NOMO-1 treated with dmso at 0.1 percent for 144 hours (cell line): Measurements from ENCODE around the gene CD40LG.
A peak's percentile ranks its signal among the peaks of the same experiment; 100 is the strongest.

Experiments
- DNase-seq: peaks from one replicate; lab custom pipeline; 2025; ENCODE audit not compliant: unreplicated experiment; lab: John Stamatoyannopoulos, UW

The CD40LG gene

DNA sequence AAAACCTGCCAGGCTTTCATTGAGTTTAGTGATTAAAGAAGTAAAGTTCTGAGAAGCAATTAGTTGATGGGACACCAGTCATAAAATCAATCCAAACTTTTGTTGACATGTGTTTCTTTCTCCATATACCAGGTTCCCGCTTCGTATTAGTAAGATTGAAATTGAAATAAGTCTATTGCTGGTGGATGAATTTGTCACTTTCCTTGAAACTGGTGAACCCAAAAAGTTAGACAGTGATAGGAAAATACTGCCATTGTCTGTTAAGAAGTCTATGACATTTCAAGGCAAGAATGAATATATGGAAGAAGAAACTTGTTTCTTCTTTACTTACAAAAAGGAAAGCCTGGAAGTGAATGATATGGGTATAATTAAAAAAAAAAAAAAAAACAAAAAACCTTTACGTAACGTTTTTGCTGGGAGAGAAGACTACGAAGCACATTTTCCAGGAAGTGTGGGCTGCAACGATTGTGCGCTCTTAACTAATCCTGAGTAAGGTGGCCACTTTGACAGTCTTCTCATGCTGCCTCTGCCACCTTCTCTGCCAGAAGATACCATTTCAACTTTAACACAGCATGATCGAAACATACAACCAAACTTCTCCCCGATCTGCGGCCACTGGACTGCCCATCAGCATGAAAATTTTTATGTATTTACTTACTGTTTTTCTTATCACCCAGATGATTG lies at the start of gene CD40LG:
CD40LG (plus strand) TSS at position 482 of the 684 bp plus-strand sequence; CDS start at position 573, 91 bp downstream.
- no peak for DNase-seq

DNA sequence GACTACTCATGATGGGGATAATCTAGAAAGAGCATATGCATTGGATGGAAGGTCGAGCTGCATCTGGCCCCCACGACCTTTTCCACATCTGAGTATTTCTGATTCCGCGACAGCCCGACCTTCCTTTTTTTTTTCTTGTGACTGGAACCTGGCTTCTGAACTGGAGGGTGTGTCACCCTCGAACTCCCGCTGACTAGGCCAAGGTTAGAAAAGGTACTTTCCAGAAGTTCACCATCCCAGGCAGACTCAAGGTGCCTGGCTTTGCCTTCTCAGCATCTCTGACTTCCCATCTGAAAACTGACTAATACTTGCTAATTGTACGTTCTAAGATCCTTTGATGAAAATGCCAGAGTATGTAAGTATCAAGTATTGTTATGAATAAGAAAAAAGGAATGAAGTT lies 49.3 kb upstream of the CD40LG start:
- no peak for DNase-seq

DNA sequence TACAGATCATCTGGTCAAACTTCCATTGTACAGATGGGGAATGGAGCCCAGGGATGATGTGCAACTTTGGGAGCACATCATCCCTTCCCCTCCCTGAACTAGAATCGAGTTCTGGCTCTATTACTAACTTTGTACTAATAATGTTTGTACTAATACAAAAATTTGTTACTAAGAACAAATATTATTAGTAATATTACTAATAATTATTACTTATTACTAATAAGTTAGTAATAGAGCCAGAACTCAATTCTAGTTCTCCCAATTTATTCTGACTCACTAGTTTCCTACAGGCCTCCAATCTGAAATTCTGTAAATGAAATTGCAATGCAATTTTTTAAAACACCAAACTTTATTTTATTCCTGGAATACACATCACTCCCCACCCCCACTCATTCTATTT lies 47.9 kb upstream of the CD40LG start:
- no peak for DNase-seq

DNA sequence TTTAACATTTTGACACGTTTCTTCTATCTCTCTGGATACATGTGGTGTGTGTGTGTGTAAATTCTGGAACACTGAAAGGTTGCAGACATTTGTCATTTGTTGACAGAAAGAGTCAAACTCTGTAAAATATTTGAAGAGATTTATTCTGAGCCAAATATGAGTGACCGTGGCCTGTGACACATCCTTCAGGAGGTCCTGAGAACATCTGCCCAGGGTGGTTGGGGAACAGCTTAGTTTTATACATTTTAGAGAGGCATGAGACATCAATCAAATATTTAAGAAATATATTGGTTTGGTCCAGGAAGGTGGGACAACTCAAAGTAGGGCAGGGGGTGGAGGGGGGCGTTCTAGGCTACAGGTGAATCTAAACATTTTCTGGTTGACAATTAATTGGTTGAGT lies 40.7 kb upstream of the CD40LG start:
- no peak for DNase-seq

DNA sequence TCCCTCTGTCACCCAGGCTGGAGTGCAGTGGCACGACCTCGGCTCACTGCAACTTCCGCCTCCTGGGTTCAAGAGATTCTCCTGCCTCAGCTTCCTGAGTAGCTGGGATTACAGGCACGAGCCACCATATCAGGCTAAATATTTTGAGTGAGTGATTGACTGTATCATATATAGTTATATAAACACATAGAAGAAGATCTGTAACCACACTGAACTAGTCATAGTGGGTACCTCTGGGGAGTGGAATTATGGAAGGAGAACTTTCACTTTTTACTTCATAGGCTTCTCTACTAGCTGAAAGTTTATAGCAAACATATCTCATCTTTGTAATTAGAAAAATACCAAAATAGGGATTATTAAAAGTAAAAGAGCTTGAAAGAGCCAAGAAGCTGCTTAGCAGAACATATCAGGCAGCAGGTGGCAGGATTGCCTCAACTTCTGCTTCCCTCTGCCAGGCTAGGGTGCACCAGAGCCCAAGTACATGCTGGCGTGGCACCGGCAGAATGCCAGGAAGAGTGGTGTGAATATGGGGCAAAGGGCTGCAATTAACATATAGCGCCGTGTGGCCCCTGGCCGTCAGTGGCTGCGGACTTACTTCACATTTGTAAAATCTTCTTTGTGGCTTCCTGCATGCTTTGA lies 39.5 kb upstream of the CD40LG start:
- DNase-seq = peak; percentile 19

DNA sequence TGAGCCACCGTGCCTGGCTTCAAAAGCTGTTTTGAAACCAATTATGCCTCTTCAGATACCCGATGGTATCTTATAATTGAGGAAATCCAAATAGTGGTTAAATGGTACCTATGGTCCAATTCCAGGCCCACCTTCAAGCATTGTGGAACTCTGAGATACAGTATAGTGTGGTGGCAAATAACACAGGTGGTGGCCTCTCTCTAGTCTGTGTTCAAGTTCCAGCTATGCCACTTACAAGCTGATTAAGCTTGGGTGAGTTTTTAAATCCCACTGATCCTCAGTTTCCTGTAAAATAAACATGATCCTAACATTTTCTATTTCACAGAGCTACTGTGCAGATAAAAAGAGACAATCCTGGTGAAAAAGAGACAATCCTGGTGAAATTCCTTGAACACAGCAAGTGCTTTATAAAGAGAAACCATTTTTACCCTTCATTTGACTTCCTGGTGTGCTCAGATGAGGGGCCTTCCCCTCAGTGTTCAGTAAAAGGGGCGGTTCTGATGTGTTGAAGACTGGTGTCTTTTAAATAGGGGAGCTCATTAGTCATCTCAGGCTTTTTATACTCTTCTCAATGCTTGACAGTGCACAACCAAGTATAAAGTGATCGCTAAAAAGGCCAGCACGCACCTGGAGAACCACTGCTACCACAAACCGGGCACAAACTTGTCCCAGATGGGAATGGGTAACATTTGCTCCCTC lies 30.8 kb upstream of the CD40LG start:
- DNase-seq = no peak

DNA sequence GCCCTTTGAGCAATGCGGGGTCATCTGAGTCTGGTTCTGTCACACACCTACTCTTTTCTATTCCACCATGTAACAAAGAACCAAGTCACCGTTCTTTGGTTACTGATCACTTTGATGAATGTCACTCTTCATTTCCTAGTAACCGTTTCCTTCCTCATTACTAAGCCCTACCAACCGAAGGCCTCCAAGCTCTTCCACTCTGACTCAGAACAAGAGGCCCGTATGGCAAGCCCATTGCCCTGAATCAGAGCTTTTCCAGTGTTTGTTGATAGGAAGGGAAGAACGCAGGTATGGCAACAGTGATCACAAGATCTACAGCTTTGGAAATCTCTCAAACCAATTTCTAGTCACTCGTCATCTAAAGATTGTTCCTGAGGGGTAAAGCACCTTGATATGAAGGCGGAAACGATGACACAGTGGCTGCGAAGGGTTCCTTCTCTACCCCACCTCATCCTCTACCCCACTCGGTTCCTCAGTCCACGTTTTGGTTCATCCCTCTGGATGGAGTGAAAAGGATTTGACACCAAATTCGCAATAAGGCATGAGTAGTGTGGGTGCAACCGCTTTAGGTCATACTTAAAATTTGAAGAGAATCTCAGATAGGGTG lies 28.0 kb upstream of the CD40LG start:
- DNase-seq = peak; percentile 31

DNA sequence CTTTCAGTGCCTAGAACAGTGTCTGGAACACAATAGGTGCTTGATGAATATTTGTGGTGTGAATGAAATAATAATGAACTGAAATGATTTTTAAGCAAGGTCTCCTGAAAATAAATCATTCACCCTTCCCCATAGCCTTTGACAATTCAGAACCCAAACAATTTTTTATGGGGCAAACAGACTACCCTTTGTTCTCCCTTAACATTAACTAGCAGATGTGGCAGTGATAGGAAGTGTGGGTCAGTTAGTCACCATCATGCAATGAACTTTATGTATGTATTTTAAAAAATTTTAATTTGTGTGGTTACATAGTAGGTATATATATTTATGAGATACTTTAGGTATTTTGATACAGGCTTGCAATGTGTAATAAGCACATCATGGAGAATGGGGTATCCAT lies 27.2 kb upstream of the CD40LG start:
- DNase-seq = no peak

DNA sequence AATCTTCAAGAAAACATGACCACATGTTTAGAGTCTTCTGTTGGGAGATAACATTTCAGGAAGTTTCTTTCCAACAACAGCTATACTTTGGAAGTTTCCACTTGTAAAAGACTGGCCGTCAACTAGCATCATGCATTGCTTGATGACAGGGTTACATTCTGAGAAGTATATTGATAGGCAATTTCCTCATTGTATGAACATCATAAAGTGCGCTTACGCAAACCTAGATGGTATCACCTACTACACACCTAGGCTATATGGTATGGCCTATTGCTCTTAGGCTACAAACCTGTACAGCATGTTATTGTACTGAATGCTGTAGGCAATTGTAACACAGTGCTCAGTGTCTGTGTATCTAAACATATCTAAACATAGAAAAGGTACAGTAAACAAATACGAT lies 25.4 kb upstream of the CD40LG start:
- DNase-seq = no peak

DNA sequence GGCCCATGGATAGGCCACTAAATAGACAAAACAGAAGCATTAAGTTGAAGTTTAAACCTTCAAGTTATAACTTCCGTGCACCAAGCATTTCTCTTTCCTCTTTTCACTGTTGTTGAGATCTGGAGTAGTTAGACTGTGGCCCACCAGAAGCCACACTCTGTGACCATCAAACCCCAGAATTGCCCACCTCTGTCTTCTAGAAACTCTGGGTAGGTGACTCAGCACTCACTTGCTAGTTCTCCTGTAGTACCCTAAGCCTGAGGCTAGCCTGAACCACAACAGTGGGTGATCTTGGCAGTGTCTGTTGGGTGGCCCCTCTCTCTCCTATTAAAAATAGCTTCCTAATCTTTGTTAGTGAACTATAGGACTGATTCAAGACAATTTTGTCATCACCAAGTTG lies 24.6 kb upstream of the CD40LG start:
- DNase-seq = no peak

DNA sequence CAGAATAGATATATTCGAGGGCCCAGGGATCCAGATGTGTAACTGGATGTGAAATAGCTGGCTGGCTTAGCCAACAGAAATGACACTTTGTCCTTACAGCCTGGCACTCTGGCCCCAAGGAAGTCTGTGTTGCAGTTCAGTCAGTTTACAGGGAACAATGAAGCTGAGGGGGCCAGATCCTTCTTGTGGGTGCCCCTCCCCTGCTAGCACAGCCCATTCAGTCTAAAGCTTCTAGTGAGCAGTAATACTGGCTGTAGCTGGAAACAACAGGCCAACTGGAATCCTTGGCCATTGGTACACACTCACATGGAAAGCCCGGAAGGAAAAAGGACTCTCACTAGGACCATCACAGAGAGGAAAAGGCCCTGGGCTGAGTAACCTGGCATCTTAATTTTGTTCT lies 22.7 kb upstream of the CD40LG start:
- no peak for DNase-seq

DNA sequence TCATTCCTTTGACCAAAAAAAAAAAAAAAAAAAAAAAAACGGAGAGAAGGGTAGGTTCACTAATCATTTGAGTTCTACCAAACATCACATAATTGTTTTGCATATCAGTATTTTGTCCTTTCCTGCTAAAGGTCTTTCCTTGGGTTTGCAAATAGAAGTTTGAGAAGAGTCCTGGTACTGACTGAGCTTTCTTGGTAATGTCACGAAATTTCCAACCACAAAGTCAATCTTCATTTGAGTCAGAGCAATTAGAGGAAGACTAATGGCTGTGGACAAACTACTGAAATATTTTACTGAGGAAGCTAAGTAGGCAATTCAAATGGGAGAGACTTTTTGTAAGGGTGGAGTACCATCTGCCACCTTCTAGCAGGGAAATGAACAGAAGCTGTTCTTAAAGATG lies 21.7 kb upstream of the CD40LG start:
- DNase-seq = peak; percentile 24

DNA sequence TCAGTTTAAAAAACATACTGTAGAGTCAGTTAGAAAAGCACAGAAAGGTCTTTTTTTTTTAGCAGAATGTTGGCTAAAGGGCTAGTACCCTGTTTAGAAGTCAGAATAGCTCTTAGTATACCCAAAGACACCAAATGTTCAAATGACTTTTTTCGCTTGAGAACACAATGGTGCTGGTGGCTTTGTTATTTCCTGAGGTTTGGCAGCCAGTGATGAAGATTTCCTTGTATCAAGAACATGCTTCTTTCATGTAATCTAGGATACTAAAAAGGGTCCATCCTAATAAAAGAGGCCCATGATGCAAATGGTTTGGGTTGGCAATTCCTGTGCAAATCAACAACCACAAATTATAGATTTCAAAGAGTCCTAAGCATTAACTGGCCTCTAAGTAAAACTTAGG lies 21.1 kb upstream of the CD40LG start:
- no peak for DNase-seq

DNA sequence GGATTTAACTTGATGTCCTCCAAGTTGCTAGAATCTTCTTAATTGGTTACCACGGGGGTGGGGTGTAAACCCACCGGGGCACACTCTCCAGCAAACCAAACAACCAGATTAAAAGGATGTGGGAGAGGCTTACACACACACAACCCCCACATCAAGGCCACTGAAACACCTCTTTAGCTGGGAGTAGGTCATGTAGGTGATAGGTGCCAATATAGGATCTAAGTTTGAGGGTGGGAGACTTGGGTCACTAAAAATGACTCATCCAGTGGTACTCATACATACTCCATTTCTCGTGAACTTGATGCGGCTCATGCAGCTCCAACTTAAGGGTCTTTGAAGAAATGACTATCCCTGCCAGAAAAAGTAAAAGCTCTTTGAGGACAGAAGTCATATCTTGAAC lies 20.5 kb upstream of the CD40LG start:
- no peak for DNase-seq

DNA sequence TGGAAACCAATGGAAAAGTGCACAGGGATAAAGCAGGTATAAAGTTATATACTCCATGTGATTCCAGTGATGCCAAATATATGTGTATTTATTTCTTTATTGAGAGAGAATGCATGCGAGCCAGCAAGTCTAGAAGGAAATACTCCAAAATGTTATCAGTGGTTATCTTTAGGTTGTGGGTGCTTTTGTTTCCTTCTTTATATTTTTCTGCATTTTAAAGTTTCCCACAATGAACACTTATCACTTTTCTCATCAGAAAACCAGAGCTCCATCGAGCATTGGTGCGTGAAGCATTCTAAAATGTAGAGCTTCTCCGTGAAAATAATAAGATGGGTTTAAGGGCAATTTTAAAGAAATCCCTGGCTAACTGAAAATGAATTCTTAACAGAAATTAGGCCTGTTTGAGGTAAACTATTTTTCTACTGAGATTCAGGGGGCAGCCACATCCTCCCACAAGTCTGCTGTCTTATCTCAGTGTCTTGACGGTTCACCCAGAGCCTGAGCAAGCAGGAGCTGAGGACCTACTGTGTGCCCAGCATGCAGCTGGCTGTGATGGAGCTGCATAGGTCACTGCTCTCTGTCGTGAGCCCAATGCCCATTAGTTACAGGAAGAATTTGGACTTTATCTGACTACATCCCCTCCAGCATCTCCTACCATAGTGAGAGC lies 18.7 kb upstream of the CD40LG start:
- DNase-seq = no peak

DNA sequence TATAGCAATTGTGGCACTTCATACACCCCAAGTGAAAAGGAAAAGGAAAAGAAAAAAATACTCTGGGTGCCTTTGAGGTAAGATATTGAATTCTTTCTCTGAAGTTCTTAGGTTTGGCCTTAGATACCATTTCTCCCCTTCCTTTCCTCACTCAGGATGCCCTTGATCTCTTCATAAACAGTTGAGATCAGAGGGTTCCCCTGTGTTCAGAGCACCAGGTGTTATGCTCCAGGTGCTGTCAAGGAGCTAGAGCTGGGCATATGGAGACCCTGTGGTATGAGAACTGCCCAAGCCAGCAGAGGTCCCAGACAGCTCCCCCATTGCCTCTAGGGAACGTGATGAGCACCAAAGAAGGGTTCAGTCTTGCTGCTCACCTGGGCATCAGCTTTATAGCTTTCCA lies 17.1 kb upstream of the CD40LG start:
- no peak for DNase-seq

DNA sequence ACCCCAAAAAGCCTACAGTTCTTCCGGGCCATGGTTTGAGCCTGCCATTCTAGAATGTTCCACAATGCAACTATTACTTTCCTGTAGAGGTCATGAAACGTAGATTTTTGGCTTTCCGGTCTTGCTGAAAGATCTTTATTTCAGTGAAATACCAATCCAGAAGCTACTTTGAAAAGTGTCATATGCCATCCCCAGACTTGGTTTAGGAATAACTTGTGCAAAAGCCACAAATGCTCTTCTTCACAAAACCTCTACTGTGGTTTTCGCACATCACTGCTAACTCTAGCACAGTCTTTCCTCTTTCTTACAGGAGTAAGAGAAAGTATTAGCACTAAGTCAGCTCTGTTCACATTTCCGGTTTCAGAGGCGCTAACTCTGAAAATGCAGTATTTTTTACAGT lies 12.7 kb upstream of the CD40LG start:
- DNase-seq = no peak

DNA sequence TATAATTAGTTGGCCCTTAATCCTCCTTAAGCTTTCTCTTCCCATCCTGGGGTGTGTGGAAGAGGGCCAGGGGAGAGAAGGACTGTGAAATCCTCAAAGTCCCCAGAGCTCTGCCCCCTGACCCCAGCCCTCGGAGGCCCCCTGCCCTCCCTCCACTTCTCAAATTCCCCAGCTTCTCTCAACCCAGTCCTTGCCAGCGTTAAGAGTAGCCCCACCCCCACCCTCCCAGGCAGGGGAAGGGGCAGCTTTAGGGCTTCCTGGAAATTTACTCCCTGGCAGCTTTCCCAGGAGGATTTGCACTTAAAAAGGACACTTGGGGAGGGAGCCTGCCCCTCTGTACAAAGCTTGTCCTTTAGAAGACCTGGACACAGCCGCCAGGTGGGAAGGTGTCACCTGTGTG lies 11.8 kb upstream of the CD40LG start:
- no peak for DNase-seq

DNA sequence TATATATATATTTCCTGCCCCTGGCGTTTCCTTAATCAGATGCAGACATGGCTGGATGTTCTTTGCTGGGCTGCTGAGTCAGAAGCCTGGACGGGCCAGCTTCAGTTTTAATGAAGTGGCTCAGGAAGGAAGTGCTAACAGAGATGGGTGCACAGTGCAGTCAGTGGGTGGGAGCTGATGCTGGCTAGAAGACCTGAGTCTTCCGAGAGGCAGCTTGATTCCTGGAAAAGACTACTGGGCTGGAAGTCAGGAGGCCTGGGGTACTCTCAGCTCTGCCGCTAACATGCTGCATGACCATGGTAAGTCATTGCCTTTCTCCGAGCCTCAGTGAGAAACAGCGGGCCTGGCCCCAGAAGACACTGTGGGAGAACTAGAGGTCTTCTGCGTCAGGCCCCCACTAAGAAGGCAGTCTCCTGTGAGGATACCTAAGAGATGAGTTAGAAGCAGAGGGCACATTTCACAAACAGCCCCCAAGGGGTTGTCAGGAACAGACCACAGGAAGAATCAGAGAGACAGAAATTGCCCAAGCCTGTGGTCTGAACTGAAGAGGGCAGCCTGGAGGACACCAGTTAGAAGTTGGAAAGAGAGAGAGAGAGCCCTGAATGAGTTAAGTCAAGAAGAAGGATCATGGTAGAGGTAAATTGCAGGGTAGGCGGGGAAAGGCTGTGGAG lies 8.3 kb upstream of the CD40LG start:
- DNase-seq = no peak

DNA sequence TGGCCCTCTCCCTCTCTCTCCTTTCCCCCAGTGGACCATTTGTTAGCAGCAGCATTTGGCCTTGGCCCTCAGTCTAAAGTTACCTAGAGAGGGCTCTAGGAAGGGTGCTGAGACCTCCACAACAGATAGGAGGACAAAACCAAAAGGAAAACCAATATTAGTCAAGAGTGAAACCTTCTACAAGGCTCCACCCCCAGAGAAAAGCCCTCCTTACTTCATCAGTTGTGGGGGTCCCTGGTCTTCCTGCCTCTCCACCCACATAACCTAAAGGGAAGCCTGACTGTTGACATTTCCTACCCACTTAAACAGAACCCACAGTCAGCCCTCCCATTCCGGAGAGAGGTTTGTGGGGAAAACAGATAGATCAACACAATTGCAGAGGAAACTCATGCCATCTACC lies 4.7 kb upstream of the CD40LG start:
- no peak for DNase-seq
